HCT116 (cell line): ENCODE measurements around the gene TMEM50B. TPM values are rescaled to one million over a fixed set of nuclear protein-coding genes. Genes with fewer than 3 reads are reported as not detected.
"Not testable (repeated sequence)": the region's sequence is repeated elsewhere in the genome, so short reads cannot be mapped to it uniquely, and the experiment has no call there.

Experiments
- ATAC-seq: fragments of 200-7000 bp; cut with Tn5 transposase; 2 replicates; pipeline ENCODE4 v1.9.1; 2020; ENCODE audit warnings: mild to moderate bottlenecking, moderate library complexity
- BruUV-seq: library from RNA; stranded (reverse); fragments of 400-500 nt; replicated peaks from 2 replicates; lab custom pipeline; 2021; lab: Mats Ljungman, UMichigan
- CTCF ChIA-PET: fragments of 300-600 bp; sonication (Branson Sonifier 250); formaldehyde crosslinking; loops from one replicate; lab custom pipeline; 2021; ENCODE audit warnings: antibody characterized with exemption; lab: Charles Lee
- POLR2A ChIA-PET: fragments of 300-600, 350-600 bp; sonication (Branson Sonifier 250); formaldehyde crosslinking; loops from one replicate; lab custom pipeline; 2021; ENCODE audit warnings: antibody characterized with exemption; lab: Charles Lee
- RAD21 ChIA-PET, 2 experiments: fragments of 300-600 bp; sonication (Branson Sonifier 250); formaldehyde crosslinking; loops; one replicate each; lab custom pipeline; 2023; ENCODE audit warnings: low total read pairs in 2 of 2; ENCODE audit not compliant: uncharacterized antibody in 2 of 2, unreplicated experiment in 2 of 2, low non-redundant PET in 1 of 2; lab: Charles Lee
- DNase-seq: peaks from one replicate; pipeline ENCODE4 v3.0.0-alpha.2; 2010; ENCODE audit warnings: low read depth, low spot score
- H2AFZ ChIP-seq: fragments of 200-600 bp; shearing (Covaris generic), sonication (generic); 2 replicates; pipeline ENCODE4 v1.6.1; 2017; ENCODE audit warnings: low read depth, mixed run types, mixed read lengths, antibody characterized with exemption, low read length; ENCODE audit not compliant: poor library complexity, severe bottlenecking
- H3K27ac ChIP-seq: 2 replicates; pipeline ENCODE4 v1.5.1; 2012; ENCODE audit warnings: low read depth, low read length
- H3K27me3 ChIP-seq: fragments of 200-600 bp; sonication (generic); 2 replicates; pipeline ENCODE4 v1.6.1; 2016; ENCODE audit warnings: mixed run types, low read length, mixed read lengths; ENCODE audit not compliant: insufficient read depth
- H3K36me3 ChIP-seq, 2 experiments: fragments of 200-500 bp in 1 of 2; fragments of 200-600 bp in 1 of 2; sonication (Bioruptor generic) in 1 of 2; sonication (generic) in 1 of 2; 2 replicates each; pipeline versions ENCODE4 v1.5.1 to v1.6.1; 2014 to 2016; ENCODE audit warnings: low read length in 2 of 2, inconsistent platforms in 1 of 2, mixed read lengths in 1 of 2, mixed run types in 1 of 2; ENCODE audit not compliant: insufficient read depth in 2 of 2, control insufficient read depth in 1 of 2
- H3K4me1 ChIP-seq, 2 experiments: fragments of 200-600 bp in 1 of 2; sonication (generic) in 1 of 2; 2 replicates each; pipeline versions ENCODE4 v1.5.1 to v1.6.1; 2012 to 2017; ENCODE audit warnings: low read length in 2 of 2, inconsistent platforms in 1 of 2, mild to moderate bottlenecking in 1 of 2, mixed read lengths in 1 of 2, mixed run types in 1 of 2, moderate library complexity in 1 of 2; ENCODE audit not compliant: insufficient read depth in 2 of 2, control insufficient read depth in 1 of 2
- H3K4me2 ChIP-seq: fragments of 200-600 bp; sonication (generic); 2 replicates; pipeline ENCODE4 v1.6.1; 2017; ENCODE audit warnings: mixed run types, low read length, mixed read lengths
- H3K4me3 ChIP-seq, 2 experiments: fragments of 200-600 bp in 1 of 2; sonication (generic) in 1 of 2; replicated peaks in 1 of 2; 2 replicates each; pipeline ENCODE4 v1.5.1; 2011 to 2016; ENCODE audit warnings: low read length in 2 of 2, control low read depth in 1 of 2, low read depth in 1 of 2, mild to moderate bottlenecking in 1 of 2, mixed read lengths in 1 of 2, mixed run types in 1 of 2
- H3K79me2 ChIP-seq: fragments of 200-600 bp; sonication (generic); 2 replicates; pipeline ENCODE4 v1.6.1; 2017; ENCODE audit warnings: mild to moderate bottlenecking, mixed run types, low read length, moderate library complexity, mixed read lengths; ENCODE audit not compliant: insufficient read depth
- H3K9ac ChIP-seq: fragments of 200-600 bp; sonication (generic); 2 replicates; pipeline ENCODE4 v1.6.1; 2016; ENCODE audit warnings: low read length, mixed read lengths
- H3K9me2 ChIP-seq: fragments of 200-600 bp; sonication (generic), shearing (Covaris generic); 2 replicates; pipeline ENCODE4 v1.6.1; 2017; ENCODE audit warnings: mixed run types, mild to moderate bottlenecking, moderate library complexity; ENCODE audit not compliant: insufficient read depth
- H3K9me3 ChIP-seq, 2 experiments: fragments of 200-500 bp in 1 of 2; fragments of 200-600 bp in 1 of 2; sonication (Bioruptor generic) in 1 of 2; sonication (generic) in 1 of 2; 2 replicates each; pipeline ENCODE4 v1.6.1; 2014 to 2017; ENCODE audit warnings: low read length in 2 of 2, mixed read lengths in 2 of 2, inconsistent platforms in 1 of 2, low read depth in 1 of 2, mild to moderate bottlenecking in 1 of 2, mixed run types in 1 of 2, moderate library complexity in 1 of 2; ENCODE audit not compliant: control insufficient read depth in 1 of 2, insufficient read depth in 1 of 2
- H4K20me1 ChIP-seq: fragments of 200-600 bp; sonication (generic), shearing (Covaris generic); 2 replicates; pipeline ENCODE4 v1.6.1; 2017; ENCODE audit warnings: mixed run types, mild to moderate bottlenecking, moderate library complexity; ENCODE audit not compliant: insufficient read depth
- CEBPB ChIP-seq: IDR thresholded peaks from 2 replicates; pipeline ENCODE4 v1.6.1; 2012; ENCODE audit warnings: low read depth
- EZH2phosphoT487 ChIP-seq: fragments of 200-600 bp; IDR thresholded peaks from 2 replicates; pipeline ENCODE4 v1.6.1; 2018; ENCODE audit warnings: antibody characterized with exemption, borderline replicate concordance
- SRF ChIP-seq: IDR thresholded peaks from 2 replicates; pipeline ENCODE4 v1.6.1; 2012; ENCODE audit warnings: low read depth
- ZFX ChIP-seq: fragments of 450-650 bp; IDR thresholded peaks from 2 replicates; pipeline ENCODE4 v1.6.1; 2017
- intact Hi-C: fragments of 100-400 bp; cut with micrococcal nuclease; formaldehyde crosslinking; loops from 2 replicates; pipeline ENCODE4 v1.10.0; 2022
- total RNA-seq: library from RNA; stranded (reverse); gene quantifications from one replicate; pipeline ENCODE4 v1.2.1, GENCODE V29; 2021; ENCODE audit not compliant: unreplicated experiment

Gene TMEM50B
- total RNA-seq, 1 experiment from 2014 or later: 18.8 TPM

- BruUV-seq, H4K20me1 ChIP-seq, intact Hi-C loops, H3K27ac ChIP-seq, H3K27me3 ChIP-seq, DNase-seq, H3K4me3 ChIP-seq, H3K36me3 ChIP-seq, CTCF ChIA-PET, H3K9me2 ChIP-seq, H3K9me3 ChIP-seq, H2AFZ ChIP-seq, ATAC-seq, H3K9ac ChIP-seq, RAD21 ChIA-PET, POLR2A ChIA-PET: not testable (repeated sequence)
- Histone ChIP-seq H3K4me1 (peaks cover 2 to 26% of the 10 kb centered on the region in 2 experiments; a peak in 3 of 4 replicates), H3K79me2 (peaks cover 68% of the 10 kb centered on the region), H3K4me2 (0 out of 2 replicates have a peak overlapping the region, but pooled peaks have one; percentile 11)
Measured at GRCh38 chr21:33412439-33412831, 67.3 kb downstream of the TMEM50B start.

DNA sequence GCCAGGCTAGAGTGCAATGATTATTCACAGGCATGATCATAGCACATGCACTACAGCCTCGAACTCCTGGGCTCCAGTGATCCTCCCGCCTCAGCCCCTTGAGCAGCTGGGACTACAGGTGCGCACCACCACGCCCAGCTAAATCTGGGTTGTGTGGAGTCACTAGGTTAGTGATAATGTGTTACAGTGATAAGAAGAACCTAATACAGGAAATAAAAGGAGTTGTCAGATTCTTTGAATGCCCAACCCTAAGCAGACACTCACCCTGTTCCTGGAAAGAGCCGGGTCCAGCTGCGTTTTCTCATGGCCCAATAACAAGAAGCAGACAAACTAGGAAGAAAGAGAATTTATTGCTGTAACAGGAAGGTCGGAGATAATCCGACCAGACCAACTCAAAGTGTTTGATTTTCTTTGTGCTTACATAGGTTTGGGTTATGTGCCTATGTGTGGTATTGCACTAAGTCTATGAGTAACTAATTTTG, 67.8 kb downstream of the TMEM50B start:
- CTCF ChIA-PET: no interaction called here

More for the DNA sequence above, 67.8 kb downstream of the TMEM50B start:
- H3K36me3 ChIP-seq: peaks cover 2 to 4% of the 10 kb centered on the region in 2 experiments; a peak in 1 of 4 replicates
- no peak for TF ChIP-seq CEBPB
- TF ChIP-seq ZFX: no peak
- TF ChIP-seq SRF: no peak
- TF ChIP-seq EZH2phosphoT487: no peak
- no peaks in the 10 kb centered on the region for H3K9me3 ChIP-seq
- ChIA-PET POLR2A (no interaction called here), RAD21 (no interaction called here)
- intact Hi-C loops: no loop called here
- no peaks in the 10 kb centered on the region for H3K9me2 ChIP-seq
- ATAC-seq (no peak), DNase-seq (no peak)
- no peak overlapping the region for H3K4me2 ChIP-seq
- no peak overlapping the region for H3K4me3 ChIP-seq
- no peaks in the 10 kb centered on the region for H3K27me3 ChIP-seq
- peaks cover 69% of the 10 kb centered on the region for H3K79me2 ChIP-seq
- peaks cover 2 to 26% of the 10 kb centered on the region in 2 experiments; a peak in 3 of 4 replicates for H3K4me1 ChIP-seq
- H3K9ac ChIP-seq: no peak overlapping the region
- H2AFZ ChIP-seq: no peak overlapping the region
- peaks cover 4% of the 10 kb centered on the region; the same call in 1 of the 2 replicates for H4K20me1 ChIP-seq
- BruUV-seq: no TSS peak
- no peak overlapping the region for H3K27ac ChIP-seq
